Psoas muscle (tissue), 8 donors: ENCODE measurements around the gene ADCY4. TPM values are rescaled to one million over a fixed set of nuclear protein-coding genes. Genes with fewer than 3 reads are reported as not detected.

Experiments
- ATAC-seq, 4 donors: fragments of 200-7000 bp; cut with Tn5 transposase; one replicate each; pipeline ENCODE4 v1.9.1; 2020; ENCODE audit warnings: moderate library complexity in 3 of 4, mild to moderate bottlenecking in 2 of 4
- DNase-seq, 2 donors: peaks; one replicate each; pipeline ENCODE4 v3.0.0-alpha.2; 2020
- H3K27ac ChIP-seq: fragments of 200-600 bp; one replicate; pipeline ENCODE4 v1.8.0; 2022
- H3K27me3 ChIP-seq, 3 donors: fragments of 200-600 bp in 1 of 3; one replicate each; pipeline versions ENCODE4 v1.6.1 to v1.8.0; 2013 to 2022; ENCODE audit warnings: low read length in 2 of 3, mild to moderate bottlenecking in 2 of 3, moderate library complexity in 1 of 3; ENCODE audit not compliant: insufficient read depth in 3 of 3
- H3K36me3 ChIP-seq, 2 donors: fragments of 200-600 bp in 1 of 2; one replicate each; pipeline versions ENCODE4 v1.6.1 to v1.8.0; 2013 to 2022; ENCODE audit warnings: low read depth in 1 of 2, mild to moderate bottlenecking in 1 of 2, moderate library complexity in 1 of 2; ENCODE audit not compliant: insufficient read depth in 1 of 2
- H3K4me1 ChIP-seq: fragments of 200-600 bp; one replicate; pipeline ENCODE4 v1.8.0; 2022
- H3K4me3 ChIP-seq: fragments of 200-600 bp; one replicate; pipeline ENCODE4 v1.8.0; 2022; ENCODE audit warnings: mild to moderate bottlenecking
- H3K9me3 ChIP-seq: fragments of 200-600 bp; one replicate; pipeline ENCODE4 v1.8.0; 2022
- CTCF ChIP-seq: fragments of 200-600 bp; IDR thresholded peaks from one replicate; pipeline ENCODE4 v1.8.0; 2022; ENCODE audit warnings: antibody characterized with exemption
- WGBS, 3 donors: extraction: QIAGEN DNeasy Blood & Tissue Kit; methylation state at CpG; one replicate each; pipeline versions ENCODE4 v1.1.6 to v1.1.7; 2013; 5-methylcytosine and 5-hydroxymethylcytosine counted together
- intact Hi-C, 2 donors: fragments of 100-400 bp; cut with DNase I; formaldehyde crosslinking; loops; one replicate each; pipeline versions ENCODE4 v1.11.0 to v1.14.2; 2022
- polyA plus RNA-seq, 3 donors: library from polyadenylated mRNA; stranded (reverse); fragments of 200-250 nt; gene quantifications; one replicate each; pipeline ENCODE4 v1.2.3, GENCODE V29; 2013
- total RNA-seq, 4 donors: library from RNA; stranded (reverse); fragmentation: NEBNext Ultra II Directional in 2 of 4; extraction: Animal tissue kit (Norgen Biotek cat#: 25700) in 2 of 4; gene quantifications; one replicate each; pipeline versions ENCODE4 v1.2.1 to v1.2.4, GENCODE V29; 2021 to 2023
- donor health status: healthy with polysubstance abuse.
- donor health status: DM: no; HTN: no; CAD: no; lungs with moderate emphysema.
- donor health status: Bipolar disorder and iron deficiency.
- donor health status: healthy.
- donor health status: DM: yes; HTN: yes; CAD: no.
- donor health status: DM: no; HTN: no; CAD: no.
- donor health status: DM: no; HTN: no; CAD: no.
- donor health status: DM: yes; HTN: yes; CAD: no.

Gene ADCY4
- total and polyA plus RNA-seq, 7 donors = 7.0 to 13.9 (median 10.4) TPM

DNA sequence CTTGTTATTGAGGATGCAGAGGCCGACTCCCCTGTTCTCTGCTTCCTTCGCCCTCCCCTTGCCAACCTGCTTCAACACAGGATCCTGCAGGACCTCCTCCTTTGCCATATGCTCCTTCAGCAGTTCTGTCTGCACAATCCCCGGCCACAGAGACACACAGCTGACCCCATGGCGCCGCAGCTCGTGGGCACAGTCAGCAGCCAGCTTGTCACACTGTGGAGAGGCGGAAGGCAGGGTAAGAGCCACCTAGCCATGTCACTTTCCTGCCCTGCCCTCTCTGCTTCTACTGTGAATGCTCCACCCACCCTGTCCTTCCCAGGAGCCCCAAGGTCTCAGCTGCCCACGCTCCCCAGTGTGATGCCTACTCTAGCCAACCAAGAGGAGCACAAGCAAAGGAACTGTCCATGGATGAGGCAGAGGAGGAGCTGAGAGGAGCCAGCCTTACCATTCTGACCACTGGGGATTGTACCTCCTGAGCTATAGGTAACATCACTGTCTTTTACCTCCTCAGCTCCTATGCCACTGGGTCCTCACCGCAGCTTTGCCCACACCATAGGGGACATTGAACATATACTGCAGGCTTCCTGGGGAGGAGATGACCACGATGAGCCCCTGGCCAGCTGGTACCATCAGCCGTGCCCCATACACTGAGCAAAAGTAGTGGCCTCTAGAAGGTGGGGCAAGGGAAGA lies 42.6 kb downstream of the ADCY4 start:
- no peak for TF ChIP-seq CTCF
- intact Hi-C loops = no loop called here
- DNase-seq = no peak
- Histone ChIP-seq H3K9me3 (no peaks in the 10 kb centered on the region), H3K36me3 (peaks cover 0 to 59% of the 10 kb centered on the region in 2 donors), H3K27ac (no peak overlapping the region), H3K4me1 (peaks cover 6% of the 10 kb centered on the region), H3K4me3 (no peak overlapping the region), H3K27me3 (no peaks in the 10 kb centered on the region)
- 91 to 95% (median 93%) methylated on average over 11 of the region's 11 CpGs for WGBS, 3 donors
- no peak for ATAC-seq

GRCh38 chr14:24291446-24292117 lies 43.3 kb downstream of the ADCY4 start:
- H3K9me3 ChIP-seq = no peaks in the 10 kb centered on the region
- peaks cover 0 to 59% of the 10 kb centered on the region in 2 donors for H3K36me3 ChIP-seq
- intact Hi-C loops = no loop called here
- no peak for DNase-seq
- 84 to 100% (median 87%) methylated on average over 3 of the region's 3 CpGs for WGBS, 3 donors
- no peak for ATAC-seq
- H3K27ac ChIP-seq = no peak overlapping the region
- H3K27me3 ChIP-seq = no peaks in the 10 kb centered on the region
- H3K4me3 ChIP-seq = no peak overlapping the region
- TF ChIP-seq CTCF = no peak
- peaks cover under 1% of the 10 kb centered on the region for H3K4me1 ChIP-seq

DNA sequence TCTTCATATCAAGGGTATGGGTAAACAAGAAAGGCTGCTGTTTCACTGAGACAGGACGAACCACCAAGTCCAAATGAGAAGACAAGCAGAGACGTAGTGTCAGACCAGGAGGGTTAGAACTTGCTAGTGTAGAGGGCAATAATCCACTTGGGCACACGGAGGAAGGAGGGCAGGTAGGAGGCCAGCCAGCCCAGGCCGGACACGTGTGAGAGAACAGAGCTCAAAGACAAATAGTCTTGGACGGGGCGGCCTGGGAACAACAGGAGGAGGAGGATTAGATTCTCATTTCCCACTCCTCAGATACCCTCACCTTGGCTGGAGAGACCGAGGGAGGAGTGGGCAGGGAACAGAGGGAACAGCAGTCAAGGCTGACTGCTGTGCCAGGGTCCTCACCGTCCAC lies 44.1 kb downstream of the ADCY4 start:
- peaks cover 0 to 52% of the 10 kb centered on the region in 2 donors for H3K36me3 ChIP-seq
- H3K27ac ChIP-seq = no peak overlapping the region
- no peak for ATAC-seq
- intact Hi-C loops = no loop called here
- no peaks in the 10 kb centered on the region for H3K9me3 ChIP-seq
- no peaks in the 10 kb centered on the region for H3K27me3 ChIP-seq
- WGBS, 3 donors = 85 to 90% (median 89%) methylated on average over 9 of the region's 9 CpGs
- no peak for DNase-seq
- TF ChIP-seq CTCF = no peak
- H3K4me1 ChIP-seq = no peaks in the 10 kb centered on the region
- no peak overlapping the region for H3K4me3 ChIP-seq

- Histone ChIP-seq H3K36me3 (peaks cover 0 to 42% of the 10 kb centered on the region in 2 donors), H3K9me3 (no peaks in the 10 kb centered on the region), H3K4me1 (no peaks in the 10 kb centered on the region), H3K4me3 (no peak overlapping the region), H3K27me3 (no peaks in the 10 kb centered on the region), H3K27ac (no peak overlapping the region)
- intact Hi-C loops = no loop called here
- DNase-seq (no peak), ATAC-seq (no peak)
- no peak for TF ChIP-seq CTCF
- 75 to 81% (median 80%) methylated on average over 6 of the region's 6 CpGs for WGBS, 3 donors
These were observed 45.1 kb downstream of the ADCY4 start for GRCh38 chr14:24289649-24290280.
